ENCODE results near the gene TBC1D22A. TPM values are rescaled to one million over a fixed set of nuclear protein-coding genes. Genes with fewer than 3 reads are reported as not detected.
A peak's percentile ranks its signal among the peaks of the same experiment; 100 is the strongest.

TBC1D22A gene
- total and polyA plus RNA-seq, 4 experiments from 2014 or later: 20.6 to 49.2 (median 36.7) TPM

- H3K27ac ChIP-seq (ENCODE audit: low read depth, low read length): peak overlapping the region; percentile 99
- ChIA-PET POLR2A (ENCODE audit: partially characterized antibody) (interaction anchor here (0.6 to 7.5 kb wide), 24 partner anchors 7 to 727 kb away, joined by 3 to 100 read pairs (median 6); partner anchors contain the start of gene CERK), CTCF (ENCODE audit: partially characterized antibody) (interaction anchor here (0.7 to 10.0 kb wide), 9 partner anchors 11 to 913 kb away, joined by 3 to 233 read pairs (median 7); no protein-coding TSS in a partner anchor)
- intact Hi-C loops (cut with micrococcal nuclease): no loop called here
- no peaks in the 10 kb centered on the region for H3K27me3 Mint-ChIP-seq
- H3K4me1 Mint-ChIP-seq: peaks cover 43 to 81% (median 60%) of the 10 kb centered on the region in 4 donors
- peaks cover 5 to 34% of the 10 kb centered on the region in 2 donors for H3K36me3 Mint-ChIP-seq
- H3K4me3 ChIP-seq (ENCODE audit: low read length in 2 of 2): peak overlapping the region; percentile 83 to 94
- peak; percentile 44 to 75 (median 57) for DNase-seq
- peaks cover 54% of the 10 kb centered on the region for H3K4me1 ChIP-seq (ENCODE audit: insufficient read depth, low read length)
- no peaks in the 10 kb centered on the region for H3K9me3 Mint-ChIP-seq
- peak overlapping the region; percentile 99 to 100 (median 100) for H3K27ac Mint-ChIP-seq
- H3K27me3 ChIP-seq (ENCODE audit: insufficient read depth, low read length): no peaks in the 10 kb centered on the region
- H3K36me3 ChIP-seq (ENCODE audit: insufficient read depth, low read length): no peaks in the 10 kb centered on the region
- no peaks in the 10 kb centered on the region for H3K9me3 ChIP-seq (ENCODE audit: control insufficient read depth in 1 of 2, low read length in 2 of 2)
- peak overlapping the region; percentile 98 to 100 (median 99) for H3K4me3 Mint-ChIP-seq
Measured at GRCh38 chr22:46763051-46763705, 728 bp downstream of the TBC1D22A start.

- CTCF ChIA-PET (ENCODE audit: partially characterized antibody): interaction anchor here (1.0 to 7.4 kb wide), 4 partner anchors 10 to 35 kb away, joined by 3 to 61 read pairs (median 5); no protein-coding TSS in a partner anchor
- peaks cover 5 to 34% of the 10 kb centered on the region in 2 donors for H3K36me3 Mint-ChIP-seq
- H3K27me3 Mint-ChIP-seq: no peaks in the 10 kb centered on the region
- H3K27ac ChIP-seq (ENCODE audit: low read depth, low read length): peak overlapping the region; percentile 99
- POLR2A ChIA-PET (ENCODE audit: partially characterized antibody): interaction anchor here (0.7 to 7.5 kb wide), 5 partner anchors 10 to 28 kb away, joined by 4 to 100 read pairs (median 51); no protein-coding TSS in a partner anchor
- H3K4me1 ChIP-seq (ENCODE audit: insufficient read depth, low read length): peaks cover 51% of the 10 kb centered on the region
- no peak for DNase-seq
- H3K9me3 Mint-ChIP-seq: no peaks in the 10 kb centered on the region
- H3K36me3 ChIP-seq (ENCODE audit: insufficient read depth, low read length): no peaks in the 10 kb centered on the region
- H3K4me3 ChIP-seq (ENCODE audit: low read length in 2 of 2): no peak overlapping the region
- H3K9me3 ChIP-seq (ENCODE audit: control insufficient read depth in 1 of 2, low read length in 2 of 2): no peaks in the 10 kb centered on the region
- H3K27ac Mint-ChIP-seq: peak overlapping the region; percentile 91 to 100 (median 100)
- peaks cover 42 to 81% (median 58%) of the 10 kb centered on the region in 4 donors for H3K4me1 Mint-ChIP-seq
- no peaks in the 10 kb centered on the region for H3K27me3 ChIP-seq (ENCODE audit: insufficient read depth, low read length)
- intact Hi-C loops (cut with micrococcal nuclease): no loop called here
- H3K4me3 Mint-ChIP-seq: peak overlapping the region; percentile 98 to 100 (median 99)
Measured at GRCh38 chr22:46764140-46764680, 1.8 kb downstream of the TBC1D22A start.

GRCh38 chr22:46764779-46765485 lies 2.5 kb downstream of the TBC1D22A start:
- peak overlapping the region; percentile 74 to 100 (median 99) for H3K27ac Mint-ChIP-seq
- H3K4me1 Mint-ChIP-seq: peaks cover 47 to 88% (median 65%) of the 10 kb centered on the region in 4 donors
- no peaks in the 10 kb centered on the region for H3K9me3 ChIP-seq (ENCODE audit: control insufficient read depth in 1 of 2, low read length in 2 of 2)
- no peaks in the 10 kb centered on the region for H3K27me3 ChIP-seq (ENCODE audit: insufficient read depth, low read length)
- no peak overlapping the region for H3K4me3 ChIP-seq (ENCODE audit: low read length in 2 of 2)
- H3K27me3 Mint-ChIP-seq: no peaks in the 10 kb centered on the region
- intact Hi-C loops (cut with micrococcal nuclease): no loop called here
- no peaks in the 10 kb centered on the region for H3K36me3 ChIP-seq (ENCODE audit: insufficient read depth, low read length)
- H3K4me3 Mint-ChIP-seq: peak overlapping the region in 6 of 8 donors; percentile 10 to 100 (median 64)
- ChIA-PET CTCF (ENCODE audit: partially characterized antibody) (interaction anchor here (0.6 to 7.4 kb wide), 5 partner anchors 9 to 63 kb away, joined by 3 to 61 read pairs (median 3); no protein-coding TSS in a partner anchor), POLR2A (ENCODE audit: partially characterized antibody) (interaction anchor here (0.7 to 7.5 kb wide), 4 partner anchors 10 to 27 kb away, joined by 4 to 100 read pairs (median 70); no protein-coding TSS in a partner anchor)
- no peaks in the 10 kb centered on the region for H3K9me3 Mint-ChIP-seq
- no peak for DNase-seq
- peaks cover 58% of the 10 kb centered on the region for H3K4me1 ChIP-seq (ENCODE audit: insufficient read depth, low read length)
- H3K27ac ChIP-seq (ENCODE audit: low read depth, low read length): peak overlapping the region; percentile 99
- peaks cover 5 to 36% of the 10 kb centered on the region in 2 donors for H3K36me3 Mint-ChIP-seq

GRCh38 chr22:46766611-46767010 lies 4.2 kb downstream of the TBC1D22A start:
- H3K36me3 Mint-ChIP-seq: peaks cover 9 to 40% of the 10 kb centered on the region in 2 donors
- peaks cover 54 to 94% (median 73%) of the 10 kb centered on the region in 4 donors for H3K4me1 Mint-ChIP-seq
- H3K4me3 Mint-ChIP-seq: peak overlapping the region in 4 of 8 donors; percentile 20 to 42 (median 30)

GRCh38 chr22:46767249-46767985 lies 5.0 kb downstream of the TBC1D22A start:
- DNase-seq: no peak
- H3K4me1 Mint-ChIP-seq: peaks cover 51 to 86% (median 66%) of the 10 kb centered on the region in 4 donors
- POLR2A ChIA-PET (ENCODE audit: partially characterized antibody): no interaction called here

More at GRCh38 chr22:46766611-46767010, 4.2 kb downstream of the TBC1D22A start:
- Histone ChIP-seq H3K4me1 (ENCODE audit: insufficient read depth, low read length) (peaks cover 69% of the 10 kb centered on the region), H3K9me3 (ENCODE audit: control insufficient read depth in 1 of 2, low read length in 2 of 2) (no peaks in the 10 kb centered on the region), H3K36me3 (ENCODE audit: insufficient read depth, low read length) (no peaks in the 10 kb centered on the region), H3K27ac (ENCODE audit: low read depth, low read length) (no peak overlapping the region), H3K4me3 (ENCODE audit: low read length in 2 of 2) (no peak overlapping the region), H3K27me3 (ENCODE audit: insufficient read depth, low read length) (no peaks in the 10 kb centered on the region)
- intact Hi-C loops (cut with micrococcal nuclease): no loop called here
- CTCF ChIA-PET (ENCODE audit: partially characterized antibody): interaction anchor here (0.8 to 1.0 kb wide), 3 partner anchors 8 to 37 kb away, joined by 3 to 6 read pairs (median 3); no protein-coding TSS in a partner anchor
- POLR2A ChIA-PET (ENCODE audit: partially characterized antibody): no interaction called here
- H3K27me3 Mint-ChIP-seq: no peaks in the 10 kb centered on the region
- DNase-seq: no peak
- H3K9me3 Mint-ChIP-seq: no peaks in the 10 kb centered on the region
- peak overlapping the region in 6 of 7 donors; percentile 24 to 78 (median 68) for H3K27ac Mint-ChIP-seq

GRCh38 chr22:46769191-46769675 lies 6.8 kb downstream of the TBC1D22A start:
- intact Hi-C loops (cut with micrococcal nuclease): no loop called here
- no peak for DNase-seq
- Histone ChIP-seq H3K4me3 (ENCODE audit: low read length in 2 of 2) (no peak overlapping the region), H3K4me1 (ENCODE audit: insufficient read depth, low read length) (peaks cover 66% of the 10 kb centered on the region), H3K36me3 (ENCODE audit: insufficient read depth, low read length) (no peaks in the 10 kb centered on the region), H3K27me3 (ENCODE audit: insufficient read depth, low read length) (no peaks in the 10 kb centered on the region), H3K9me3 (ENCODE audit: control insufficient read depth in 1 of 2, low read length in 2 of 2) (no peaks in the 10 kb centered on the region), H3K27ac (ENCODE audit: low read depth, low read length) (no peak overlapping the region)
- Mint-ChIP-seq H3K9me3 (no peaks in the 10 kb centered on the region), H3K36me3 (peaks cover 9 to 30% of the 10 kb centered on the region in 2 donors), H3K4me1 (peaks cover 43 to 81% (median 65%) of the 10 kb centered on the region in 4 donors), H3K27ac (peak overlapping the region in 6 of 7 donors; percentile 33 to 89 (median 82)), H3K4me3 (peak overlapping the region in 3 of 8 donors; percentile 4 to 48 (median 32)), H3K27me3 (no peaks in the 10 kb centered on the region)
- CTCF ChIA-PET (ENCODE audit: partially characterized antibody): interaction anchor here (1.0 to 2.0 kb wide), 5 partner anchors 10 to 34 kb away, joined by 3 to 7 read pairs (median 5); no protein-coding TSS in a partner anchor
- POLR2A ChIA-PET (ENCODE audit: partially characterized antibody): interaction anchor here (0.9 to 1.1 kb wide), 3 partner anchors 11 to 34 kb away, joined by 3 to 4 read pairs (median 3); no protein-coding TSS in a partner anchor

More at GRCh38 chr22:46767249-46767985, 5.0 kb downstream of the TBC1D22A start:
- peak overlapping the region; percentile 5 to 87 (median 74) for H3K27ac Mint-ChIP-seq
- H3K4me3 ChIP-seq (ENCODE audit: low read length in 2 of 2): no peak overlapping the region
- peaks cover 64% of the 10 kb centered on the region for H3K4me1 ChIP-seq (ENCODE audit: insufficient read depth, low read length)
- H3K27me3 ChIP-seq (ENCODE audit: insufficient read depth, low read length): no peaks in the 10 kb centered on the region
- H3K36me3 ChIP-seq (ENCODE audit: insufficient read depth, low read length): no peaks in the 10 kb centered on the region
- peak overlapping the region in 3 of 8 donors; percentile 12 to 38 (median 23) for H3K4me3 Mint-ChIP-seq
- H3K27me3 Mint-ChIP-seq: no peaks in the 10 kb centered on the region
- intact Hi-C loops (cut with micrococcal nuclease): no loop called here
- H3K27ac ChIP-seq (ENCODE audit: low read depth, low read length): no peak overlapping the region
- peaks cover 9 to 33% of the 10 kb centered on the region in 2 donors for H3K36me3 Mint-ChIP-seq
- H3K9me3 Mint-ChIP-seq: no peaks in the 10 kb centered on the region
- no peaks in the 10 kb centered on the region for H3K9me3 ChIP-seq (ENCODE audit: control insufficient read depth in 1 of 2, low read length in 2 of 2)
- CTCF ChIA-PET (ENCODE audit: partially characterized antibody): interaction anchor here (0.8 to 2.0 kb wide), 4 partner anchors 9 to 36 kb away, joined by 3 to 7 read pairs (median 4); no protein-coding TSS in a partner anchor

Data from CD4-positive, alpha-beta memory T cell (primary cell).